Breast epithelium (tissue), 4 donors: ENCODE results near the gene LAGE3. TPM values are rescaled to one million over a fixed set of nuclear protein-coding genes. Genes with fewer than 3 reads are reported as not detected.
A peak's percentile ranks its signal among the peaks of the same experiment; 100 is the strongest.

ENCODE experiments used
- DNase-seq, 2 donors: peaks; one replicate each; pipeline ENCODE4 v3.0.0-alpha.2; 2019; ENCODE audit warnings: low spot score in 2 of 2
- H3K27ac ChIP-seq, 2 donors: fragments of 200-600 bp; sonication (generic) in 1 of 2; one replicate each; pipeline ENCODE4 v1.5.1; 2016 to 2019; ENCODE audit warnings: mild to moderate bottlenecking in 1 of 2
- H3K27me3 ChIP-seq, 2 donors: fragments of 200-600 bp; sonication (generic) in 1 of 2; one replicate each; pipeline versions ENCODE4 v1.5.1 to v1.6.0; 2017 to 2019; ENCODE audit warnings: control low read depth in 1 of 2, mild to moderate bottlenecking in 1 of 2
- H3K36me3 ChIP-seq: fragments of 200-600 bp; one replicate; pipeline ENCODE4 v1.5.1; 2019
- H3K4me1 ChIP-seq, 2 donors: fragments of 200-600 bp; sonication (generic); one replicate each; pipeline ENCODE4 v1.5.1; 2016 to 2019; ENCODE audit warnings: control low read depth in 1 of 2
- H3K4me3 ChIP-seq, 3 donors: fragments of 200-600 bp; sonication (generic); 1 replicate in 2 of 3; 2 replicates in 1 of 3; pipeline ENCODE4 v1.5.1; 2016 to 2019; ENCODE audit warnings: mild to moderate bottlenecking in 3 of 3, moderate library complexity in 2 of 3
- H3K9me3 ChIP-seq, 2 donors: fragments of 200-600 bp; sonication (generic) in 1 of 2; one replicate each; pipeline ENCODE4 v1.5.1; 2016 to 2019; ENCODE audit warnings: control low read depth in 1 of 2
- CTCF ChIP-seq, 3 donors: fragments of 450-650 bp; IDR thresholded peaks; one replicate each; pipeline ENCODE4 v1.5.1; 2016 to 2017; ENCODE audit warnings: antibody characterized with exemption in 3 of 3, mild to moderate bottlenecking in 3 of 3, moderate library complexity in 3 of 3
- POLR2A ChIP-seq: fragments of 450-650 bp; IDR thresholded peaks from one replicate; pipeline ENCODE4 v1.6.1; 2016; ENCODE audit warnings: antibody characterized with exemption, mild to moderate bottlenecking, moderate library complexity
- POLR2AphosphoS5 ChIP-seq, 3 donors: sonication (generic); formaldehyde crosslinking; IDR thresholded peaks; one replicate each; pipeline ENCODE4 v1.6.1; 2017; ENCODE audit warnings: antibody characterized with exemption in 3 of 3
- intact Hi-C: fragments of 100-400 bp; cut with DNase I; formaldehyde crosslinking; loops from one replicate; pipeline ENCODE4 v1.15.1; 2023; ENCODE audit warnings: low total_unique reads
- total RNA-seq, 3 donors: library from RNA; depleted of rRNA; stranded (reverse); fragments of >200 nt; gene quantifications; one replicate each; pipeline ENCODE4 v1.1.0, GENCODE V29; 2016

The LAGE3 gene
- total RNA-seq, 3 donors from 2014 or later: 21.1 to 38.0 (median 28.8) TPM

GRCh38 chrX:154485150-154486051 is 6.3 kb upstream of the LAGE3 start:
- peaks cover 0 to 7% of the 10 kb centered on the region in 2 donors for H3K4me1 ChIP-seq
- H3K9me3 ChIP-seq: no peaks in the 10 kb centered on the region
- H3K4me3 ChIP-seq: peak overlapping the region; percentile 51 to 75 (median 66)
- no peaks in the 10 kb centered on the region for H3K36me3 ChIP-seq
- intact Hi-C loops: no loop called here
- H3K27me3 ChIP-seq: peaks cover 0 to 36% of the 10 kb centered on the region in 2 donors
- H3K27ac ChIP-seq: peak overlapping the region; percentile 67 to 77
- no peak for DNase-seq
- TF ChIP-seq CTCF (IDR thresholded peaks at IDR 0.05): no peak
- no peak for TF ChIP-seq POLR2A
- no peak for TF ChIP-seq POLR2AphosphoS5 (IDR thresholded peaks at IDR 0.05)

- H3K36me3 ChIP-seq: no peaks in the 10 kb centered on the region
- intact Hi-C loops: no loop called here
- no peak for TF ChIP-seq POLR2A
- no peak for TF ChIP-seq POLR2AphosphoS5 (IDR thresholded peaks at IDR 0.05)
- peaks cover 0 to 7% of the 10 kb centered on the region in 2 donors for H3K4me1 ChIP-seq
- H3K9me3 ChIP-seq: no peaks in the 10 kb centered on the region
- no peak for DNase-seq
- H3K27me3 ChIP-seq: peaks cover 0 to 36% of the 10 kb centered on the region in 2 donors
- no peak overlapping the region for H3K4me3 ChIP-seq
- H3K27ac ChIP-seq: no peak overlapping the region
These were observed 5.4 kb upstream of the LAGE3 start for GRCh38 chrX:154484255-154485149.

GRCh38 chrX:154483325-154483724 is 4.2 kb upstream of the LAGE3 start:
- H3K27ac ChIP-seq: no peak overlapping the region
- H3K36me3 ChIP-seq: no peaks in the 10 kb centered on the region
- H3K9me3 ChIP-seq: no peaks in the 10 kb centered on the region
- no peak overlapping the region for H3K4me3 ChIP-seq
- no peak for DNase-seq
- H3K27me3 ChIP-seq: peaks cover 0 to 25% of the 10 kb centered on the region in 2 donors
- intact Hi-C loops: no loop called here
- no peaks in the 10 kb centered on the region for H3K4me1 ChIP-seq
- no peak for TF ChIP-seq POLR2AphosphoS5 (IDR thresholded peaks at IDR 0.05)
- TF ChIP-seq POLR2A: no peak
- TF ChIP-seq CTCF (IDR thresholded peaks at IDR 0.05): no peak

GRCh38 chrX:154482786-154483185 is 3.7 kb upstream of the LAGE3 start:
- no peak for DNase-seq
- Histone ChIP-seq H3K4me1 (no peaks in the 10 kb centered on the region), H3K9me3 (no peaks in the 10 kb centered on the region), H3K4me3 (no peak overlapping the region), H3K27me3 (peaks cover 0 to 20% of the 10 kb centered on the region in 2 donors), H3K27ac (no peak overlapping the region), H3K36me3 (no peaks in the 10 kb centered on the region)
- intact Hi-C loops: no loop called here
- TF ChIP-seq CTCF (IDR thresholded peaks at IDR 0.05) (no peak), POLR2A (no peak), POLR2AphosphoS5 (IDR thresholded peaks at IDR 0.05) (no peak)

GRCh38 chrX:154481911-154482601 is 3.0 kb upstream of the LAGE3 start:
- intact Hi-C loops: no loop called here
- no peak for DNase-seq
- no peaks in the 10 kb centered on the region for H3K4me1 ChIP-seq
- H3K27me3 ChIP-seq: peaks cover 0 to 15% of the 10 kb centered on the region in 2 donors
- H3K36me3 ChIP-seq: no peaks in the 10 kb centered on the region
- H3K9me3 ChIP-seq: no peaks in the 10 kb centered on the region
- H3K4me3 ChIP-seq: no peak overlapping the region
- H3K27ac ChIP-seq: no peak overlapping the region
- TF ChIP-seq POLR2AphosphoS5 (IDR thresholded peaks at IDR 0.05) (no peak), CTCF (IDR thresholded peaks at IDR 0.05) (no peak), POLR2A (no peak)
